HG03342 (cell line): ENCODE data around the gene CLK4.

Experiments
- ATAC-seq: cut with Tn5 transposase; IDR thresholded peaks from one replicate; pipeline ENCODE4 v1.9.1; 2021; ENCODE audit warnings: mild to moderate bottlenecking, moderate library complexity; ENCODE audit not compliant: unreplicated experiment

Gene CLK4

GRCh38 chr5:178637356-178638074 is 10.7 kb upstream of the CLK4 start:
- no peak for ATAC-seq

- no peak for ATAC-seq
These were observed 5.4 kb upstream of the CLK4 start for GRCh38 chr5:178632285-178632684.

GRCh38 chr5:178630951-178631350 is 4.1 kb upstream of the CLK4 start:
- ATAC-seq, result no peak

GRCh38 chr5:178630475-178630930 is 3.7 kb upstream of the CLK4 start:
- no peak for ATAC-seq

DNA sequence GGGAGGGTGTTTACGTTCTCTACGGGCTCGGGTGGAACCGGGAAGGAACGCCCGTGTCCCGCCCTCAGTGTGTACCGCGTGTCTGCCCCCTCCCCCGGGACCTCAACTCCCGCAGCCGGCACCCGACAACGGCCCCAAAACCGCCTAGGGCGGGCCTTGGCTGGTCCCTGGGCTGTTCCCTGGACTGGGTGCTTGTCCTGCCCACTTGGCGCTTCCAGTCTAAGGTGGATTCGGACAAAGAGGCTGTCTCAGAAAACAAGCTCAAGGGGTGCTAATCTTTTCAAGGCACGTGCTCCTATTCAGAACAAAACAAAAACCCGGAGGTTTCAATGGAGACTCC is 379 bp upstream of the CLK4 start:
- no peak for ATAC-seq

GRCh38 chr5:178625679-178626483 is 969 bp downstream of the CLK4 start:
- peak; percentile 8 for ATAC-seq

DNA sequence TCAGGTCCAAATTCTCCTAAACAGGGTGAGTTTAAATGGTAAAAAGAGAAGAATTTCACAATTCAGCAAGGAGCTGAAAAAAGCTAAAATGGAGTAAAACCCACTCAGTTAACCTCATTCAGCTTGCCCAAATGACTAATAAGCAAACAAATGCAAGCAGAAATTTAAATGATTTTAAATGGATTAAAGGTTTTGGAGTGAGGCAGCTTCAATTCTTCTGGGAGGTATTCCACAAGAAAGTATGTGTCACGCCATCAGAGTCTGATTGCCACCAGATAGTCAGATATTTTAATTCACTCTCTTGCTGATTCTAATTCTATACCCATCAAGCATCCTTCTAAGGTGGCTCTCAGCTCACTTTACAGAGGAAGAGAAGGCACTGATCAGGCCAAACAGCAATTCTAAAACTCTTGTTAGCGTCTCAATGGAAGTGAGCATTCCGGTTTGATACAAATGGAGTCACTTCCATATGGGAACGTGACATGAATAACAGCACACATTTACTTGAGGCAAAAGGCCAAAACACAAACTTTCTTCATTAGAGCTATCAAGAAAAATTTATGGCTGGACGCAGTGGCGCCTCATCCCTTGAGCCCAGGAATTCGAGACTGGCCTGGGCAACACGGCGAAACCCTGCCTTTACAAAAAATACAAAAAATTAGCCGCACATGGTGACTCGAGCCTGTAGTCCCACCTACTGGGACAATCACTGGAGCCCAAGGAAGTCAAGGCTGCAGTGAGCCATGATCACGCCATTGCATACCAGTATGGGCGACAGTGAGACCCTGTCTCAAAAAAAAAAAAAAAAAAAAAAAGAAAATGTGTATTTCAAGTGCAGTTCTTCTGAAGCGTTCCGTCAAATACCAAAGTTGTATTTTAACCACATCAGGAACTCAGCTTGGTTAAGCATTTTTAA is 2.0 kb downstream of the CLK4 start:
- no peak for ATAC-seq

GRCh38 chr5:178622679-178623247 is 4.1 kb downstream of the CLK4 start:
- no peak for ATAC-seq

- ATAC-seq, result no peak
These were observed 7.5 kb downstream of the CLK4 start for GRCh38 chr5:178619390-178619789.

DNA sequence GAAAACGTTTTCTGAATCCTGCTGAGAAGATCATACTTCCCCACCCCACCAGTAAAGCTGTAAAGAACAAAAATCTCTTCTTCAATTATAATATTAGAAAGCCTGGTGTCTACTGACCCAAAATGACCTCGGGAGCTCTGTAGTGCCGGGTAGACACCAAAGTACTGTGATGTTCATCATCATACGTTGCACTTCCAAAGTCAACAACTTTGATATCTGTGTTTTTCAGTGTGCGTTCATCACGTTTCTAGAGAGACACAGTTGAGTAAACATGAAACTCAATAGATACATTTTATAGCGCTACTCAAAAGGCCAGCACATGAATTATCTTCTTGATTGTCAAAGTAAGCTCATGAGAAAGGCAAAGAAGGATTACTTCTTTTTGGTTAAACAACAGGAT is 14.6 kb downstream of the CLK4 start:
- ATAC-seq, result no peak

DNA sequence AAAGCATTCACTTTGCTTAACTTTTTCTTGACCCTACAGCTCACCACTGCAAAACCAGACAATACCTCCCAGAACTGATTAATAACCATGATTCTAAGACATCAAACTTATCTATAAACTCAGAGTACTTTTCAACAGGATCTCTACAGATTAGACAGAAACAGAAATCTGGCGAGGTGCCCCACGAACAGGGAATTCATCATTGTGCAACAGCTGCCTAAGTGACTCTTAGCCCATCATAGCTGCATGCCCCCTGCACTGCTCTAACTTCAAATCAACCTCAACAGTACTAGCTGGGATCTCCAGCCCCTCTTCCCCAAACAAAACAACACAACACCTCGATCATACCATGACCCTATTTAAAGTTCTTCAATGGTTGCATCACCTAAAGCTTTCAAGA is 20.6 kb downstream of the CLK4 start:
- no peak for ATAC-seq

GRCh38 chr5:178605788-178606187 is 21.1 kb downstream of the CLK4 start:
- no peak for ATAC-seq

DNA sequence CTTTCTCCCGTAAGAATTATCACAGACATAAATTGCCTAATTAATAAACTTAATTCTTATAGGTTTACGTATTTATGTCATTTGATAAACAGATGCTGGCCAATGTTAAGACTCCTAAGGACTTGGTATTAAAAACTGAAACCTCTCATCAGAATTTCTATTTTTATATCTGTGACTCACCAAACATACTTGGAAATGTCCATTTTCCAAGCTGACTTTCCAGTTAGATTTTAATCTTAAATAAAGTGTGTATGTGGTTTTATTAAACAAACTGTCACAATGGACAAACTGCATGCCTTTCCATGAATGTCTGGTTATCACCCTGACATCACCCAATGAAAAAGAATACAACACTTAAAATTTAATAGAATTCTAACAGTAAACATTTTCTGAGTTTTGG is 24.1 kb downstream of the CLK4 start:
- no peak for ATAC-seq

DNA sequence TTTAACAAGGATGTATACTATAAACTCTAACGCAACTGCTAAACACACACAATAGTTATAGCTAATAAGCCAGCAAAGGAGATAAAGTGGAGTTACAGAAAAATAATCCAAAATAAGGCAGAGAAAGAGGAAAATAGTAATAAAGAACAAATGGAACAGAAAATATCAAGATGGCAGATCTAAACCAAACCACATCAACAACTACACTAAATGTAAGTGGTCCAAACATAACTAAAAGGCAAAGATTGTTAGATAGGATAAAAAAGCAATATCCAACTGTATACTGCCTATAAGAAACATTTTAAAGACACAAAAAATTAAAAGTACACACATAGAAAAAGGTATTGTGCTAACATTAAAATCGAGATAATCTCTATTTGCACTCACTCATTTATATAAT is 31.1 kb downstream of the CLK4 start:
- ATAC-seq, result no peak

DNA sequence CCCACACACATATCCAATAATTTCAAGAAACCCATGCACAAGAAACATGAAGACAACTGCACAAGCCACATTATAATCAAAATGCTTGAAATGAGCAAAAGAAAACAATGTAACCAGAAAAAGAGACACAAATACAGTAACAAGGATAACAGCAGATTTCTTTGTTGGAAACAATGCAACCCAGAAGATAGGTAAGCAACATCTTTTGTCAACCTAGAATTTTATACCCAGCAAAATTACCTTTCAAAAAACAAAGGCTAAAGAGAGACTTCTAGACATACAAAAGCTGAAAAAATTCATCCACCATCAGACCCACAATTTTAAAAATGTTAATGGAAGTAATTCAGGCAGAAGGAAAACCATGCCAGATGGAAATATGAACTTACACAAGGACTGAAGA is 31.7 kb downstream of the CLK4 start:
- no peak for ATAC-seq

DNA sequence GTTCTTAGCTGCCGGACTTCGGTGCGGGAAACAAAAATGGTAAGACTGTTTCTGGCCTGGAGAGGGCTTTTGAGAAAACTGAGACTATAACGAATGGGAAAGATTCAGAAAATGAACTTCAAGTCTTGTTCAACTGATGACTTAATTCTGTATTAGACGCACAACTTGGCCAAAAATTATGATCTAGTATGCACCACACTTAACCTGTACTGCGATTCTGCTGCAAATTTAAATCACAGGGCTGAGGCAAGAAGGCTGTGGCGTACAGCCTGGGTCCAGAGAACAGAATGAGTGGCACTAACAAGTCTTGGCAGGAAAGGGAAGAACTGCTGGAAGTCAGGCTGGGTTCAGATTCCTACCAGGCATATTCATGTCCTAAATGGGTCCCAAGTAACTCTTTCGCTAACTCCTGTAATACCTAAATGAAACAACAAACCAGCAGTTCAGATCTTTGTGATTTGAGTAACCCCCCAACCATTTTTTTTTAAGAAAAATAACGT is 35.9 kb downstream of the CLK4 start:
- no peak for ATAC-seq

DNA sequence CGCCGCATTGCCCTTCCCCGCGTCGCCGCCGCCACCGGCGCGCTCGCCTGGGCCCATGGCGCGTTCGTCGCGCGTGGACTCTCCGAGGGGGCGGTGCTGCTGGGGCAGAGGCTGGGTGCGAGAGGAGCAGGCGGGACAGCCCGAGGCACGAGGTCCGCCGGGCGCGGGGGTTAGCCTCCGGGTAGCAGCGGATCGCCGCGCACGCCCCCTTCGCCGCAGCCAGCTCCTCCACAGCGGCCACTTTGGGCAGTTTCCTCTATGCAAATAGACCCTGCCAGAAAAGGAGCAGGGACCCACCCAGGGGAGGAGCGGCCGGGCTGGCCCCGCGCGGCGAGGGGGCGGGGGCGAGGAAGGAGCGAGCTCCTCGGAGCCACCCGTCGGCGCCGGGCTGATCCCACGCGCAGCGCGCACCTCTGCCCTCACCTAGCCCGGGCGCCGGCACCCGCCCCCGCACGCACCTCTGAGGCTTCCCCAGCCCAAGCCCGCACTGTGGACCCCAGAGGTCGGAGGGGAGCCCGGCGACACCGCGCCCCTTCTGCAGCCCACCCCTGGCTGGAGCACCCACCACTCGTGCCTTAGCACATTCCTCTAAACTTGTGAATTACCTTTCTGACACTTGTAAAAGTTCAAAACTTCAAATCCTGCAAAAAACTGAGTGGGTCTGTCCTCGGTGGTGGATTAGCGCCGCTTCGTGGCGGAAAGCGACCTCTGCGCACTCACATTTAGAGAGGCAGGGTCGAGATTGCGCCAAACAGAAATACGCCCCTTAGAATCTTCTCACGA is 36.5 kb downstream of the CLK4 start, which contains the start of gene COL23A1:
COL23A1 (minus strand) TSS at position 253 of the 783 bp plus-strand sequence.
- no peak for ATAC-seq

- ATAC-seq, result no peak
These were observed 37.4 kb downstream of the CLK4 start for GRCh38 chr5:178589180-178590140.

GRCh38 chr5:178588769-178589168 is 38.1 kb downstream of the CLK4 start:
- ATAC-seq, result no peak
